SK-N-MC (cell line): ENCODE data around the gene NDUFA13.

Source experiments
- EZH2 ChIP-seq: fragments of 200-600 bp; sonication (generic); IDR thresholded peaks from one replicate; pipeline ENCODE4 v1.6.1; 2017; ENCODE audit warnings: antibody characterized with exemption
- POLR2AphosphoS5 ChIP-seq: IDR thresholded peaks from 2 replicates; pipeline ENCODE4 v1.6.1; 2012; ENCODE audit warnings: mild to moderate bottlenecking, low read depth, low read length, borderline replicate concordance

- TF ChIP-seq EZH2, result no peak
- no peak for TF ChIP-seq POLR2AphosphoS5
Observed at GRCh38 chr19:19527371-19527656, 11.3 kb downstream of the NDUFA13 start.
